ENCODE measurements around the gene CFAP74. TPM values are rescaled to one million over a fixed set of nuclear protein-coding genes. Genes with fewer than 3 reads are reported as not detected.

CFAP74 gene
- total RNA-seq, 1 experiment from 2014 or later = not detected

GRCh38 chr1:1967879-1968278 lies 35.7 kb downstream of the CFAP74 start:
- no peaks in the 10 kb centered on the region for H3K27me3 ChIP-seq (ENCODE audit: low read length)

GRCh38 chr1:1967151-1967550 lies 36.4 kb downstream of the CFAP74 start:
- Histone ChIP-seq H3K9ac (ENCODE audit: low read length) (no peak overlapping the region), H3K9me3 (ENCODE audit: low read length) (no peaks in the 10 kb centered on the region), H3K36me3 (ENCODE audit: insufficient read depth, low read length) (no peaks in the 10 kb centered on the region), H3K4me3 (ENCODE audit: low read length) (no peak overlapping the region), H3K4me1 (ENCODE audit: low read length) (no peaks in the 10 kb centered on the region), H3K9me2 (replicated peaks; ENCODE audit: insufficient read depth, low read length) (no peaks in the 10 kb centered on the region), H4K20me1 (ENCODE audit: insufficient read depth, low read depth, low read length) (no peaks in the 10 kb centered on the region), H3K79me2 (ENCODE audit: low read length) (no peaks in the 10 kb centered on the region), H3K4me2 (ENCODE audit: low read depth, low read length, poor library complexity, severe bottlenecking) (no peak overlapping the region), H3K27ac (ENCODE audit: low read length) (no peak overlapping the region), H2AFZ (ENCODE audit: low read length) (no peak overlapping the region), H3K27me3 (ENCODE audit: low read length) (no peaks in the 10 kb centered on the region)
- no peak for DNase-seq

More at GRCh38 chr1:1967879-1968278, 35.7 kb downstream of the CFAP74 start:
- Histone ChIP-seq H4K20me1 (ENCODE audit: insufficient read depth, low read depth, low read length) (no peaks in the 10 kb centered on the region), H3K4me3 (ENCODE audit: low read length) (no peak overlapping the region), H2AFZ (ENCODE audit: low read length) (no peak overlapping the region), H3K79me2 (ENCODE audit: low read length) (no peaks in the 10 kb centered on the region), H3K4me2 (ENCODE audit: low read depth, low read length, poor library complexity, severe bottlenecking) (no peak overlapping the region), H3K9me2 (replicated peaks; ENCODE audit: insufficient read depth, low read length) (no peaks in the 10 kb centered on the region), H3K4me1 (ENCODE audit: low read length) (no peaks in the 10 kb centered on the region), H3K9me3 (ENCODE audit: low read length) (no peaks in the 10 kb centered on the region), H3K27ac (ENCODE audit: low read length) (no peak overlapping the region), H3K9ac (ENCODE audit: low read length) (no peak overlapping the region), H3K36me3 (ENCODE audit: insufficient read depth, low read length) (no peaks in the 10 kb centered on the region)
- no peak for DNase-seq

GRCh38 chr1:1966071-1966740 lies 37.4 kb downstream of the CFAP74 start:
- no peak overlapping the region for H3K4me3 ChIP-seq (ENCODE audit: low read length)
- H3K9me3 ChIP-seq (ENCODE audit: low read length) = no peaks in the 10 kb centered on the region
- H3K27me3 ChIP-seq (ENCODE audit: low read length) = no peaks in the 10 kb centered on the region
- H2AFZ ChIP-seq (ENCODE audit: low read length) = no peak overlapping the region
- H3K79me2 ChIP-seq (ENCODE audit: low read length) = no peaks in the 10 kb centered on the region
- no peaks in the 10 kb centered on the region for H3K4me1 ChIP-seq (ENCODE audit: low read length)
- H3K9me2 ChIP-seq (replicated peaks; ENCODE audit: insufficient read depth, low read length) = no peaks in the 10 kb centered on the region
- no peaks in the 10 kb centered on the region for H3K36me3 ChIP-seq (ENCODE audit: insufficient read depth, low read length)
- H3K9ac ChIP-seq (ENCODE audit: low read length) = no peak overlapping the region
- no peak overlapping the region for H3K4me2 ChIP-seq (ENCODE audit: low read depth, low read length, poor library complexity, severe bottlenecking)
- no peaks in the 10 kb centered on the region for H4K20me1 ChIP-seq (ENCODE audit: insufficient read depth, low read depth, low read length)
- DNase-seq = no peak
- H3K27ac ChIP-seq (ENCODE audit: low read length) = no peak overlapping the region

GRCh38 chr1:1965546-1965945 lies 38.0 kb downstream of the CFAP74 start:
- Histone ChIP-seq H3K4me3 (ENCODE audit: low read length) (no peak overlapping the region), H3K79me2 (ENCODE audit: low read length) (no peaks in the 10 kb centered on the region), H3K9me2 (replicated peaks; ENCODE audit: insufficient read depth, low read length) (no peaks in the 10 kb centered on the region), H2AFZ (ENCODE audit: low read length) (no peak overlapping the region), H3K27ac (ENCODE audit: low read length) (no peak overlapping the region), H3K9me3 (ENCODE audit: low read length) (no peaks in the 10 kb centered on the region), H3K4me1 (ENCODE audit: low read length) (no peaks in the 10 kb centered on the region), H3K4me2 (ENCODE audit: low read depth, low read length, poor library complexity, severe bottlenecking) (no peak overlapping the region), H4K20me1 (ENCODE audit: insufficient read depth, low read depth, low read length) (no peaks in the 10 kb centered on the region), H3K36me3 (ENCODE audit: insufficient read depth, low read length) (no peaks in the 10 kb centered on the region), H3K27me3 (ENCODE audit: low read length) (no peaks in the 10 kb centered on the region), H3K9ac (ENCODE audit: low read length) (no peak overlapping the region)
- no peak for DNase-seq

GRCh38 chr1:1964811-1965210 lies 38.8 kb downstream of the CFAP74 start:
- Histone ChIP-seq H3K4me3 (ENCODE audit: low read length) (no peak overlapping the region), H3K4me2 (ENCODE audit: low read depth, low read length, poor library complexity, severe bottlenecking) (no peak overlapping the region), H3K9ac (ENCODE audit: low read length) (no peak overlapping the region), H3K36me3 (ENCODE audit: insufficient read depth, low read length) (no peaks in the 10 kb centered on the region), H4K20me1 (ENCODE audit: insufficient read depth, low read depth, low read length) (no peaks in the 10 kb centered on the region), H3K27ac (ENCODE audit: low read length) (no peak overlapping the region), H3K79me2 (ENCODE audit: low read length) (no peaks in the 10 kb centered on the region), H3K9me2 (replicated peaks; ENCODE audit: insufficient read depth, low read length) (no peaks in the 10 kb centered on the region), H3K9me3 (ENCODE audit: low read length) (no peaks in the 10 kb centered on the region), H3K27me3 (ENCODE audit: low read length) (no peaks in the 10 kb centered on the region), H2AFZ (ENCODE audit: low read length) (no peak overlapping the region), H3K4me1 (ENCODE audit: low read length) (peaks cover 2% of the 10 kb centered on the region; the same call in 1 of the 2 replicates)
- no peak for DNase-seq

- Histone ChIP-seq H3K4me3 (ENCODE audit: low read length) (no peak overlapping the region), H2AFZ (ENCODE audit: low read length) (no peak overlapping the region), H3K9me3 (ENCODE audit: low read length) (no peaks in the 10 kb centered on the region), H4K20me1 (ENCODE audit: insufficient read depth, low read depth, low read length) (no peaks in the 10 kb centered on the region), H3K4me1 (ENCODE audit: low read length) (peaks cover 4% of the 10 kb centered on the region; the same call in 1 of the 2 replicates), H3K27me3 (ENCODE audit: low read length) (no peaks in the 10 kb centered on the region), H3K4me2 (ENCODE audit: low read depth, low read length, poor library complexity, severe bottlenecking) (no peak overlapping the region), H3K36me3 (ENCODE audit: insufficient read depth, low read length) (no peaks in the 10 kb centered on the region), H3K9me2 (replicated peaks; ENCODE audit: insufficient read depth, low read length) (no peaks in the 10 kb centered on the region), H3K9ac (ENCODE audit: low read length) (no peak overlapping the region), H3K79me2 (ENCODE audit: low read length) (no peaks in the 10 kb centered on the region), H3K27ac (ENCODE audit: low read length) (no peak overlapping the region)
- DNase-seq = no peak
Observed at GRCh38 chr1:1963570-1963969, 40.0 kb downstream of the CFAP74 start.

- Histone ChIP-seq H3K79me2 (ENCODE audit: low read length) (no peaks in the 10 kb centered on the region), H3K27me3 (ENCODE audit: low read length) (no peaks in the 10 kb centered on the region), H3K4me2 (ENCODE audit: low read depth, low read length, poor library complexity, severe bottlenecking) (no peak overlapping the region), H2AFZ (ENCODE audit: low read length) (no peak overlapping the region), H3K36me3 (ENCODE audit: insufficient read depth, low read length) (no peaks in the 10 kb centered on the region), H3K9ac (ENCODE audit: low read length) (no peak overlapping the region), H3K9me3 (ENCODE audit: low read length) (no peaks in the 10 kb centered on the region), H3K4me3 (ENCODE audit: low read length) (no peak overlapping the region), H3K4me1 (ENCODE audit: low read length) (peaks cover 4% of the 10 kb centered on the region; the same call in 1 of the 2 replicates), H4K20me1 (ENCODE audit: insufficient read depth, low read depth, low read length) (no peaks in the 10 kb centered on the region), H3K9me2 (replicated peaks; ENCODE audit: insufficient read depth, low read length) (no peaks in the 10 kb centered on the region), H3K27ac (ENCODE audit: low read length) (no peak overlapping the region)
- DNase-seq = no peak
Observed at GRCh38 chr1:1962752-1963151, 40.8 kb downstream of the CFAP74 start.

- Histone ChIP-seq H3K27me3 (ENCODE audit: low read length) (no peaks in the 10 kb centered on the region), H4K20me1 (ENCODE audit: insufficient read depth, low read depth, low read length) (no peaks in the 10 kb centered on the region), H3K9ac (ENCODE audit: low read length) (no peak overlapping the region), H3K4me1 (ENCODE audit: low read length) (peaks cover 4% of the 10 kb centered on the region; the same call in 1 of the 2 replicates), H3K4me2 (ENCODE audit: low read depth, low read length, poor library complexity, severe bottlenecking) (no peak overlapping the region), H3K9me2 (replicated peaks; ENCODE audit: insufficient read depth, low read length) (no peaks in the 10 kb centered on the region), H3K79me2 (ENCODE audit: low read length) (no peaks in the 10 kb centered on the region), H3K27ac (ENCODE audit: low read length) (no peak overlapping the region), H3K4me3 (ENCODE audit: low read length) (no peak overlapping the region), H3K9me3 (ENCODE audit: low read length) (no peaks in the 10 kb centered on the region), H3K36me3 (ENCODE audit: insufficient read depth, low read length) (no peaks in the 10 kb centered on the region), H2AFZ (ENCODE audit: low read length) (no peak overlapping the region)
- no peak for DNase-seq
Observed at GRCh38 chr1:1960480-1961196, 42.9 kb downstream of the CFAP74 start.

Measured in Karpas-422 (cell line).